IPS-18c (cell line): Measurements from ENCODE around the gene ELAPOR1.
"Not testable (repeated sequence)": the region's sequence is repeated elsewhere in the genome, so short reads cannot be mapped to it uniquely, and the experiment has no call there.

ENCODE experiments used
- H3K4me3 ChIP-seq: 2 replicates; pipeline ENCODE4 v1.7.0; 2013; ENCODE audit warnings: low read depth, mild to moderate bottlenecking, low read length, moderate library complexity; ENCODE audit not compliant: insufficient read depth
- H3K9me3 ChIP-seq: one replicate; pipeline ENCODE4 v1.6.1; 2013; ENCODE audit warnings: mild to moderate bottlenecking, low read length, moderate library complexity; ENCODE audit not compliant: control insufficient read depth, insufficient read depth

ELAPOR1 gene

GRCh38 chr1:109120356-109120755, 6.4 kb downstream of the ELAPOR1 start:
- Histone ChIP-seq H3K4me3 (no peak overlapping the region), H3K9me3 (no peaks in the 10 kb centered on the region)

- H3K9me3 ChIP-seq, result no peaks in the 10 kb centered on the region
- no peak overlapping the region for H3K4me3 ChIP-seq
Observed at GRCh38 chr1:109131059-109131458, 17.1 kb downstream of the ELAPOR1 start.

- no peak overlapping the region for H3K4me3 ChIP-seq
- no peaks in the 10 kb centered on the region for H3K9me3 ChIP-seq
Observed at GRCh38 chr1:109131800-109132199, 17.9 kb downstream of the ELAPOR1 start.

- no peak overlapping the region for H3K4me3 ChIP-seq
- no peaks in the 10 kb centered on the region for H3K9me3 ChIP-seq
Observed at GRCh38 chr1:109133002-109133706, 19.2 kb downstream of the ELAPOR1 start.

- Histone ChIP-seq H3K4me3 (no peak overlapping the region), H3K9me3 (no peaks in the 10 kb centered on the region)
Observed at GRCh38 chr1:109133815-109134214, 19.9 kb downstream of the ELAPOR1 start.

- Histone ChIP-seq H3K4me3 (no peak overlapping the region), H3K9me3 (no peaks in the 10 kb centered on the region)
Observed at GRCh38 chr1:109134423-109134822, 20.5 kb downstream of the ELAPOR1 start.

- Histone ChIP-seq H3K4me3 (no peak overlapping the region), H3K9me3 (no peaks in the 10 kb centered on the region)
Observed at GRCh38 chr1:109135940-109136339, 22.0 kb downstream of the ELAPOR1 start.

- H3K9me3 ChIP-seq, result no peaks in the 10 kb centered on the region
- H3K4me3 ChIP-seq, result no peak overlapping the region
Observed at GRCh38 chr1:109136766-109137165, 22.9 kb downstream of the ELAPOR1 start.

- H3K9me3 ChIP-seq, result no peaks in the 10 kb centered on the region
- no peak overlapping the region for H3K4me3 ChIP-seq
Observed at GRCh38 chr1:109137958-109138357, 24.0 kb downstream of the ELAPOR1 start.

GRCh38 chr1:109138358-109138757, 24.4 kb downstream of the ELAPOR1 start:
- H3K9me3 ChIP-seq, result no peaks in the 10 kb centered on the region
- H3K4me3 ChIP-seq, result no peak overlapping the region

- H3K4me3 ChIP-seq, result no peak overlapping the region
- H3K9me3 ChIP-seq, result no peaks in the 10 kb centered on the region
Observed at GRCh38 chr1:109140392-109140791, 26.5 kb downstream of the ELAPOR1 start.

GRCh38 chr1:109142260-109142659, 28.3 kb downstream of the ELAPOR1 start:
- Histone ChIP-seq H3K4me3 (no peak overlapping the region), H3K9me3 (no peaks in the 10 kb centered on the region)

GRCh38 chr1:109142725-109143124, 28.8 kb downstream of the ELAPOR1 start:
- not testable (repeated sequence) for H3K9me3 ChIP-seq

GRCh38 chr1:109148987-109149561, 35.2 kb downstream of the ELAPOR1 start:
- Histone ChIP-seq H3K9me3 (no peaks in the 10 kb centered on the region), H3K4me3 (no peak overlapping the region)

More at GRCh38 chr1:109142725-109143124, 28.8 kb downstream of the ELAPOR1 start:
- H3K4me3 ChIP-seq, result not testable (repeated sequence)

- no peaks in the 10 kb centered on the region for H3K9me3 ChIP-seq
- no peak overlapping the region for H3K4me3 ChIP-seq
Observed at GRCh38 chr1:109149874-109150601, 36.1 kb downstream of the ELAPOR1 start.

- Histone ChIP-seq H3K9me3 (no peaks in the 10 kb centered on the region), H3K4me3 (no peak overlapping the region)
Observed at GRCh38 chr1:109151146-109151990, 37.5 kb downstream of the ELAPOR1 start.

- no peaks in the 10 kb centered on the region for H3K9me3 ChIP-seq
- no peak overlapping the region for H3K4me3 ChIP-seq
Observed at GRCh38 chr1:109152196-109152595, 38.3 kb downstream of the ELAPOR1 start.
